NK-92 treated with Interleukin-12 subunit alpha and Interleukin-12 subunit beta, amount 100 ng/mL, for 24 hours (cell line): ENCODE results near the gene CHRNA1.

Experiments used
- DNase-seq: peaks from one replicate; lab custom pipeline; 2025; lab: John Stamatoyannopoulos, UW

Gene CHRNA1

DNA sequence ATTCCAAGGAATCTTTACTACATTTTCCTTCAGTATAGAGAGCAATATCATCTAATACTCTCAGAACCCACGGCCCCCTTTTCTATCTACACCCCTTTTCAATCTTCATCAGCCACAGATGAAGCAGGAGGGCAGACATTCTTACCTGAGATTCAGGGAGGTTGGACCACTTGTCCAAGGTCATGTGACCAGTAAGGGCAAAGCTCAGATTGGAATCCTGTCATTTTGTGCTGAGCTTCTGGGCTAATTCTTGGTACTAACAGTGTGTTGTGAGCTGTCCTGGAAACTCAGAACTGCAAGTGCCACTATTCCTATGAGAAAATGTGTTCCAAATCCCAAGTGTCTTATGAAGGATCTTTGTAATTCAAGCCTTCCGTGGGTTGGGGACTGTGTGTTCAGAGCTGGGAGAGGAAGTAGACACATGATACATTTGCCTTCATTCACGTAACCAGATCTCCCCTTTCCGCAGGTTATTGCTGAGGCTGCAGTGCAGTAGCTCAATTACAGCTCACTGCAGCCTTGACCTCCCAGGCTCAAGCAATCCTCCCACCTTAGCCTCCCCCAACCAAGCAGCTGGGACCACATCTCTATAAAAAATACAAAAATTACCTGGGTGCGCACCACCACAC is 3.3 kb downstream of the CHRNA1 start:
- no peak for DNase-seq

- DNase-seq, result no peak
Observed at GRCh38 chr2:174759381-174760065, 4.7 kb downstream of the CHRNA1 start.

- no peak for DNase-seq
Observed at GRCh38 chr2:174756743-174757142, 7.5 kb downstream of the CHRNA1 start.

DNA sequence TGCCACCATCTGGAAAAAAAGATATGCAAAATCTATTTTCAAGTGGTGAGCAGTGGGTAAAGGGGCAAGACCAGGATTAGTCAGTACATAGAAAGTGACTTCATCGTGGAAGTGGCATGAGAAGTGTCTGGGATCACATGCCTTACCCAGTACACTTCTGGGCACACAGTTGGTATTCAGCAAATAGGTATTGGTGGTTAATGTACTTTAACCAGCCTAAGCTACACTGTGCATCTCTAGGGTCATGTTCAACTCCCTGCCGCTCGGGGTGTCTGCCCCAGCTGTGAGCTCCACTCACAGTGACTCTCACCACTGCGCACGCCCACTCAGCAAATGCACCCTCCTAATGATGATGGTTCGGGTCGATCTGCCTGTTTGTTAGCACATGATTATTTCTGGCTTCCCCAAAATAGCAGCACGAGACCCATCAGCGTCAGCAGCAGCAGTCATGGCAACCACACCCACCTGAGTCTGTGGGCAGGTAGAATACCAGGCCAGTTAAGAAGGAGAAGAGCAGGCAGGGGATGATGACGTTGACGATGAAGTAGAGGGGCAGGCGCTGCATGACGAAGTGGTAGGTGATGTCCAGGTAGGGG is 11.1 kb downstream of the CHRNA1 start:
- DNase-seq, result no peak

GRCh38 chr2:174752403-174753037 is 11.8 kb downstream of the CHRNA1 start:
- DNase-seq, result no peak

- DNase-seq, result no peak
Observed at GRCh38 chr2:174750923-174751441, 13.3 kb downstream of the CHRNA1 start.

GRCh38 chr2:174749793-174750192 is 14.5 kb downstream of the CHRNA1 start:
- DNase-seq, result no peak

DNA sequence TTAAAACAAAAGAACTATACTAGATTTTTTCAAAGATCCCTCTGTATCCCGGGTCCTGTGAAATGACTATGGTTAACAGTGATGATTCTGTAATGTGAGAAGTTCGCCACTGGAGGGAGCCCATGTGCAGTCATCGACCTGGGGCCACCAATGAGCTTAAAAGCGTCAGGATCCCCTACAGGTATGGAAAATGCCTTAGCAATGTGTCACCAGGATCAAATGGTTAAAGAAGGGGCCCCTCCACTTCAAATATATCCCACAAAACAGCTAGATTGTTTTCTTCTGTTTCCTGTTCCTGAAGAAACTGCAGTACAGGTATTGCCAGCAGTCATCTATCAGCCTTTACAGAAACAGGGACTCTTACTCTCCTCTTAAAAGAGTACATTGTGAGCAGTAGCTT is 15.3 kb downstream of the CHRNA1 start:
- peak; percentile 29 for DNase-seq

DNA sequence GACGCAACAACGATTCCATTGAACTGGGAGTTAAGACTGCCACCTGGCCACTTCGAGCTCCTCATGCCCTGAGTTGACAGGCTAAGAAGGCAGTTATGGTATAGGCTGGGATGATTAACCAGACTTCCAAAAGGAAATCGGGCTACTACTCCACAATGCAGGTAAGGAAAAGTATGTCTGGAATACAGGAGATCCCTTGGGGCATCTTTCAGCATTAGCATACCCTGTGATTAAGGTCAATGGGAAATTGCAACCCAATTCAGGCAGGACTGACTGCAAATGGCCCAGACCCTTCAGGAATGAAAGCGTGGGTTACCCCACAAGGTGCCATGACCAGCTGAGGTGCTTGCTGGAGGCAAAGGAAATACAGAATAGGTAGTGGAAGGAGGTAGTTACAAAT is 19.1 kb downstream of the CHRNA1 start:
- no peak for DNase-seq

GRCh38 chr2:174744111-174744510 is 20.2 kb downstream of the CHRNA1 start:
- no peak for DNase-seq

- no peak for DNase-seq
Observed at GRCh38 chr2:174740721-174741120, 23.6 kb downstream of the CHRNA1 start.

GRCh38 chr2:174738841-174739240 is 25.4 kb downstream of the CHRNA1 start:
- no peak for DNase-seq

- no peak for DNase-seq
Observed at GRCh38 chr2:174731546-174731945, 32.7 kb downstream of the CHRNA1 start.

DNA sequence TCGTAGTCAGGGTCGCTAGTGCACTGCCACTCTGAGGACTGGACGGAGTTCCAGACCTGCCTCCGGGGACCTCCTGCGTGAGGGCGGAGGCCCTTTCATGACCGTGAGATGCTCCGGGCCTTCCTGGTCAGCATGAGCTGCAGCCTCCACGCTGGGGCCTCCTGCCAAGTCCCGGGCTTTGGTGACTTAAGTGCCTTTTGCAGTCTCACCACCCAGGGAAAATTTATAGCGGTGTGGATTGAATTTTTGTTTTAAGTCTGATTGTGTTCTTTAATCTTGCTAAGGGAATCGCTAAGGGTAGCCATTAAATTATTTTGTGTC is 33.6 kb downstream of the CHRNA1 start:
- no peak for DNase-seq

DNA sequence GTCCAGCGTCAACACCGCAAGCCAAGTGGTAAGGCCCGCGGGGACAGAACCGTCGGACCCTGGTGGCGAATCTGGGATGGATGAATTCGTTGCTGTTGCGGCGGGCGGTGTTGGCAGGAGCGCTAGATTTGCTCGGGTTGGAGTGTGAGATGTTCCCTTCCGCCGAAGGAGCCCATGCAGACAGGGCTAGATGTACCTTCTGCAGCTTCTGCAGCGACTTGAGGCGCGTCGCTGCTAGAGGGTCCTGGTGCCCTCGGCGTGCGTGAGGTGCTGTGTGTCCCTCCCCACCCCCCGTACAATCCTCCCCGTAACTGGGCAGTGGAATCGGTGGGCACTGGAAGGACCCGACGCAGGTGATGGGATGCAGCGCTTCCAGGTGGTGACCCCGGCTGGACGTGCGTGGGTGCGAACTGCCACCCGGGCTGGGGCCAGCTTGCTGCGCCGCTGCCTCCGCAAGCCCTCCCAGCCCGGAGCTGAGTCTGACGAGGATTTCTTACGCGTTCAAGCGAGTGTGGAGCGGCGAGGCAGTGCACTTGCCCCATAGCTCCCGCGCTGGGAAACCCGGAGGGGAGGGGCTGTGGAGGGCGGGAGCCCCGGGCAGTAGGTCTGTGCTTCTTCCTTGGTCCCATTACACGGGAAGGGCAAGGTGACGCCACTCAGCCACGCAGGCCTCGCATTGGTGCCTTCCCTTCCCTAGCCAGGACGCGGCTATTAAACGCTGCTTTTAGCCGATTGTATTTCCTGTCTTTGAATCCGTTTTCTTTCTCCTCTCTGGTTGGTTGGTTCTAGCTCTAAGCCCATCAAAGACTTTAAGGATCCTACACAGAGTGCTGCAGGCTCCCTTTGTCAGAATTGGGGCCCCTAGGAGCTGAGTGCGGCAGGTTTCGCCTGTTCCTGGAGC is 34.2 kb downstream of the CHRNA1 start:
- DNase-seq, result no peak

DNA sequence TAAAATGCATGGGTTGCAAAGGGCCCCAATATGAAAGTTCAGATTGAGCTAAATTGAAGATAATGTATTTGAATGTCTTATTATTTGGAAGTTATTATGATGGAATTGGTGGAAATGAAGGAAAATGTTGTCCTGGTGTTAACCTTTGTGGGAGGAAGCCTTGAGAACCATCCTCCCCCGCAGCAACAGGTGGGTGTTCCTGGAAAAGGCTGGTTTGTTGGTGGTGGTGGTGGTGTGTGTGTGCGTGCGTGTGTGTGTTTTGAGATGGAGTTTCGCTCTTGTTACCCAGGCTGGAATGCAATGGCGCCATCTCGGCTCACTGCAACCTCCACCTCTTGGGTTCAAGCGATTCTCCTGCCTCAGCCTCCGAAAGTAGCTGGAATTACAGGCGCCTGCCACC is 36.2 kb downstream of the CHRNA1 start:
- no peak for DNase-seq

- no peak for DNase-seq
Observed at GRCh38 chr2:174726212-174726611, 38.1 kb downstream of the CHRNA1 start.

- DNase-seq, result no peak
Observed at GRCh38 chr2:174722942-174723592, 41.2 kb downstream of the CHRNA1 start.

DNA sequence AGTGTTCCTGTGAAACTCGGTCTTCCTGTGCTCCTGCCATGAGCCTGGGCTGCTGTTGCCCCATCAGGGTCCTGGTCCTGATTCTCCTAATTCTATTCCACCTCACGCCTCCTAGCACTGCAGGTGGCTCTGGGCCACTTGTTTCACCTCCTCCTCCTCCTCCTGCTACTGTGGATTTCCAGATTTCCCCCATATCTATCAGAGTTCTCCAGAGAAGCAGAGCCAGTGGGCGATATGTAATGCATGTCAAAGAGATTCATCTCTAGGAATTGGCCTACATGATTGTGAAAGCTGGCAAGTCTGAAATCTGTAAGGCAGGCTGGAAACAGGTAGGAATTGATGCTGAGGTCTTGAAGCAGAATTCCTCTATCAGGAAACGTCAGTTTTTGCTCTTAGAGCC is 45.3 kb downstream of the CHRNA1 start:
- DNase-seq, result no peak

- DNase-seq, result no peak
Observed at GRCh38 chr2:174718591-174718990, 45.7 kb downstream of the CHRNA1 start.

- DNase-seq, result no peak
Observed at GRCh38 chr2:174717916-174718315, 46.4 kb downstream of the CHRNA1 start.
